ENCODE measurements around the gene LTBR.

The LTBR gene

GRCh38 chr12:6383572-6384498, at the start of gene LTBR:
LTBR (plus strand) TSS chr12:6384162; CDS start chr12:6384359, 197 bp downstream.
- H3K27me3 ChIP-seq (replicated peaks), result no peaks in the 10 kb centered on the region
- H3K36me3 ChIP-seq (replicated peaks), result peaks cover 16% of the 10 kb centered on the region
- peak; percentile 4 for TF ChIP-seq CTCF (IDR thresholded peaks at IDR 0.05; ENCODE audit: low read depth, low read length, missing control alignments)
- in situ Hi-C loops (cut with HindIII; ENCODE audit: low pct_ligation_motif_present, low sequenced_read_pairs), result no loop called here
- peak; percentile 82 for DNase-seq
- H3K27ac ChIP-seq, result peak within 1 kb of the TSS; percentile 77
- peak within 1 kb of the TSS; percentile 61 for H3K4me3 ChIP-seq (ENCODE audit: low read depth, low read length)

DNA sequence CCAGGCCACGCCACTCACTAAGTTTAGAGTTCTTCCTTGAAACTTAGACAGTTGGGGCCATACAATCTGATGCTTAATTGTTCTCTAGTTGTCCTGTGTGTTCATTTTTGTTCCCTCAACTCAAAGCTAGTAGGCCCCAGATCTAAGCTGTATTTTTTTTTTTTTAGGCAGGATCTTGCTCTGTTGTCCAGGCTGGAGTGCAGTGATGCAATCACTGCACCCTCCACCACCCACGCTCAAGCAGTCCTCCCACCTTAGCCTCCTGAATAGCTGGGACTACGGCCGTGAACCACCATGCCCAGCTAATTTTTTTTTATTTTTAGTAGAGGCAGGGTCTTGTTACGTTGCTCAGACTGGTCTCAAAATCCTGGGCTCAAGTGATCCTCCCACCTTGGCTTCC, 49.6 kb upstream of the LTBR start:
- Histone ChIP-seq H3K27me3 (replicated peaks) (no peaks in the 10 kb centered on the region), H3K4me3 (ENCODE audit: low read depth, low read length) (no peak overlapping the region), H3K36me3 (replicated peaks) (peaks cover 56% of the 10 kb centered on the region), H3K27ac (peak overlapping the region; percentile 94)
- no peak for DNase-seq
- TF ChIP-seq CTCF (IDR thresholded peaks at IDR 0.05; ENCODE audit: low read depth, low read length, missing control alignments), result no peak
- in situ Hi-C loops (cut with HindIII; ENCODE audit: low pct_ligation_motif_present, low sequenced_read_pairs), result no loop called here

- no peaks in the 10 kb centered on the region for H3K27me3 ChIP-seq (replicated peaks)
- peak overlapping the region; percentile 94 for H3K27ac ChIP-seq
- no peak for DNase-seq
- H3K36me3 ChIP-seq (replicated peaks), result peaks cover 49% of the 10 kb centered on the region
- no peak for TF ChIP-seq CTCF (IDR thresholded peaks at IDR 0.05; ENCODE audit: low read depth, low read length, missing control alignments)
- H3K4me3 ChIP-seq (ENCODE audit: low read depth, low read length), result peak overlapping the region; percentile 20
- in situ Hi-C loops (cut with HindIII; ENCODE audit: low pct_ligation_motif_present, low sequenced_read_pairs), result no loop called here
Observed at GRCh38 chr12:6334940-6335450, 49.0 kb upstream of the LTBR start.

GRCh38 chr12:6335451-6336078, 48.4 kb upstream of the LTBR start:
- DNase-seq, result peak; percentile 85
- H3K27me3 ChIP-seq (replicated peaks), result no peaks in the 10 kb centered on the region
- peak; percentile 76 for TF ChIP-seq CTCF (IDR thresholded peaks at IDR 0.05; ENCODE audit: low read depth, low read length, missing control alignments)
- H3K4me3 ChIP-seq (ENCODE audit: low read depth, low read length), result peak overlapping the region; percentile 44
- in situ Hi-C loops (cut with HindIII; ENCODE audit: low pct_ligation_motif_present, low sequenced_read_pairs), result no loop called here
- H3K36me3 ChIP-seq (replicated peaks), result peaks cover 43% of the 10 kb centered on the region
- peak overlapping the region; percentile 94 for H3K27ac ChIP-seq

GRCh38 chr12:6336079-6336888, 47.7 kb upstream of the LTBR start:
- in situ Hi-C loops (cut with HindIII; ENCODE audit: low pct_ligation_motif_present, low sequenced_read_pairs), result no loop called here
- Histone ChIP-seq H3K36me3 (replicated peaks) (peaks cover 36% of the 10 kb centered on the region), H3K4me3 (ENCODE audit: low read depth, low read length) (peak overlapping the region; percentile 44), H3K27me3 (replicated peaks) (no peaks in the 10 kb centered on the region), H3K27ac (peak overlapping the region; percentile 94)
- peak; percentile 97 for DNase-seq
- no peak for TF ChIP-seq CTCF (IDR thresholded peaks at IDR 0.05; ENCODE audit: low read depth, low read length, missing control alignments)
